Right lobe of liver (tissue), 4 donors: Measurements from ENCODE around the gene TMEM269.

Experiments
- CTCF ChIP-seq, 4 donors: fragments of 200-600 bp in 3 of 4; fragments of 450-650 bp in 1 of 4; IDR thresholded peaks; one replicate each; pipeline versions ENCODE4 v1.5.1 to v1.8.0; 2016 to 2022; ENCODE audit warnings: antibody characterized with exemption in 4 of 4, mild to moderate bottlenecking in 2 of 4
- POLR2A ChIP-seq: fragments of 450-650 bp; IDR thresholded peaks from one replicate; pipeline ENCODE4 v1.6.1; 2017; ENCODE audit warnings: antibody characterized with exemption, mild to moderate bottlenecking
- donor health status: DM: no; HTN: no; CAD: no.
- donor health status: DM: no; HTN: no; CAD: no.
- donor health status: DM: no; HTN: yes; CAD: no.

GRCh38 chr1:42769811-42770210 is 15.0 kb upstream of the TMEM269 start:
- TF ChIP-seq CTCF (IDR thresholded peaks at IDR 0.05) (no peak), POLR2A (no peak)
